GM08714 (cell line): ENCODE measurements around the gene ARHGAP6.

Source experiments
- H3K4me3 ChIP-seq: fragments of 200-500 bp; sonication (Bioruptor generic); 2 replicates; pipeline ENCODE4 v1.5.1; 2014; ENCODE audit warnings: mild to moderate bottlenecking, low read length, inconsistent platforms
- ZNF274 ChIP-seq: IDR thresholded peaks from 2 replicates; pipeline ENCODE4 v1.6.1; 2012; ENCODE audit warnings: mild to moderate bottlenecking, low read depth, low read length

Gene ARHGAP6

GRCh38 chrX:11336201-11336600 lies 329.5 kb downstream of the ARHGAP6 start:
- no peak for TF ChIP-seq ZNF274
- H3K4me3 ChIP-seq = no peak overlapping the region

GRCh38 chrX:11334165-11334564 lies 331.6 kb downstream of the ARHGAP6 start:
- H3K4me3 ChIP-seq = no peak overlapping the region
- no peak for TF ChIP-seq ZNF274

- no peak for TF ChIP-seq ZNF274
- no peak overlapping the region for H3K4me3 ChIP-seq
Observed at GRCh38 chrX:11331788-11332187, 333.9 kb downstream of the ARHGAP6 start.

DNA sequence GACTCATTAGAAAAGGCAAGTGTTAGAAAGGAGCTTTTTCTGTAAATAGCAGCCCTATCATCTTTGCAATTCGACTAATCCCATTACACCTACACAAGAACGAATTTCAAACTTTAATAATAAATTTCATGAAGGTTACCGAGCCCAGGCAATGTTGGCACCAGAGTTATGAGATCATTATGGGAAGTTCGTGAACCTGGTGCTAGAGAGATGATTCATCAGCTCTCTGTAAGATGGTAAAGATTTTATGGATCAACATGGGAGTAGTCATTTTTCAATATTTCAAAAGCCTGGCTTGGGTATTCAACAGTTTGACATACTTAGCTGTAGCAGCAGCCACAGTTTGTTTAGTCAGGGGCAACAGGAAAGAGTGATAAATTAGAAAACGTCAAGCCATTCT lies 336.7 kb downstream of the ARHGAP6 start:
- no peak overlapping the region for H3K4me3 ChIP-seq
- TF ChIP-seq ZNF274 = no peak

GRCh38 chrX:11328134-11328533 lies 337.6 kb downstream of the ARHGAP6 start:
- H3K4me3 ChIP-seq = no peak overlapping the region

DNA sequence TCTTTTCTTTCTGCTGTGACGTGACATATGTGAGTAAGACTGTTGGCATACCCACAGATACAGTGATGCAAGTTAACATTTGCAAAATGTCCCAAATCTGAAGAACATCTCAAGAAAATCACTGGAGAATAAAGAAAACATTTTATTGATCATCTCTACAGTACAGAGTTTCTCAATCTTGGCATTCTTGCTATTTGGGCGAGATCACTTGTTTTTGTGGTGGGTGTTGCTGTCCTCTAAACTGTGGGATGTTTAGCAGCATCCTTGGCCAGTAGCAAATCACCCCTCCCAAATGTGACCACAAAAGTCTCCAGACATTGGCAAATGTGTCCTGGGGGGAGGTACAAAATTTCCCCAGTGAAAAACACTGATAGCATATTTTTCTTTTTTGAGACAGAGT lies 343.7 kb downstream of the ARHGAP6 start:
- H3K4me3 ChIP-seq = no peak overlapping the region
- no peak for TF ChIP-seq ZNF274

More at GRCh38 chrX:11328134-11328533, 337.6 kb downstream of the ARHGAP6 start:
- no peak for TF ChIP-seq ZNF274

GRCh38 chrX:11319806-11320520 lies 345.8 kb downstream of the ARHGAP6 start:
- H3K4me3 ChIP-seq = no peak overlapping the region
- TF ChIP-seq ZNF274 = no peak

- no peak overlapping the region for H3K4me3 ChIP-seq
- TF ChIP-seq ZNF274 = no peak
Observed at GRCh38 chrX:11311706-11312105, 354.0 kb downstream of the ARHGAP6 start.

GRCh38 chrX:11309220-11309619 lies 356.5 kb downstream of the ARHGAP6 start:
- no peak for TF ChIP-seq ZNF274
- H3K4me3 ChIP-seq = no peak overlapping the region

- TF ChIP-seq ZNF274 = no peak
- H3K4me3 ChIP-seq = no peak overlapping the region
Observed at GRCh38 chrX:11305641-11306040, 360.1 kb downstream of the ARHGAP6 start.

GRCh38 chrX:11304829-11305228 lies 360.9 kb downstream of the ARHGAP6 start:
- TF ChIP-seq ZNF274 = no peak
- H3K4me3 ChIP-seq = no peak overlapping the region

GRCh38 chrX:11298600-11298999 lies 367.1 kb downstream of the ARHGAP6 start:
- TF ChIP-seq ZNF274 = no peak
- H3K4me3 ChIP-seq = no peak overlapping the region

DNA sequence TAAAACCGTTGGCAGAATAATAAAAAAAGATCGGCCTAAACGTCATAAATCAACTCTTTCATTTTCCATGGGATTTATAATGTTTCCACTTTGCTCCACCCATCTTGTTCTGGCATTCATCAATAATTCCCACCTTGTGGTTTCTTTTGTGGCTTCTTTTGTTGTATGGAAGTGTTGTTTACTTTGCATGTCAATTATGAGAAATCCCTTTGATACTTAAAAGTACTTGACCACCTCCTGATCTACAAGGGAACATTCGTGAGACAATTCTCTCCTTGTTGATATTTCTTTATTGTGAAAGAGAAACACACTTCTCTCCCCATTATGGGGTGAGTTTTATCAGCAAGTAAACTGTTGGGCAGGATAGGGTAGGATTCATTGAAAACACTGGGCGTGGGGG lies 369.7 kb downstream of the ARHGAP6 start:
- no peak overlapping the region for H3K4me3 ChIP-seq
- no peak for TF ChIP-seq ZNF274

- H3K4me3 ChIP-seq = no peak within 1 kb of the TSS
- no peak for TF ChIP-seq ZNF274
Observed at GRCh38 chrX:11293113-11293512, 372.6 kb downstream of the ARHGAP6 start, which contains the start of gene AMELX. AMELX (plus strand) TSS chrX:11293413; CDS start chrX:11294789, 1,376 bp downstream.

GRCh38 chrX:11290416-11291102 lies 375.2 kb downstream of the ARHGAP6 start:
- no peak overlapping the region for H3K4me3 ChIP-seq
- no peak for TF ChIP-seq ZNF274
